IMR-90 (cell line): ENCODE data around the gene TIMM50. TPM values are rescaled to one million over a fixed set of nuclear protein-coding genes. Genes with fewer than 3 reads are reported as not detected.
A peak's percentile ranks its signal among the peaks of the same experiment; 100 is the strongest.

ENCODE experiments used
- ATAC-seq: fragments of 200-7000 bp; cut with Tn5 transposase; 2 replicates; pipeline ENCODE4 v1.9.1; 2020; ENCODE audit warnings: low read depth, mild to moderate bottlenecking, moderate library complexity
- BruUV-seq: library from RNA; stranded (reverse); fragments of 400-500 nt; replicated peaks from 2 replicates; lab custom pipeline; 2021; lab: Mats Ljungman, UMichigan
- CTCF ChIA-PET: fragments of 300-600 bp; formaldehyde crosslinking; extraction: SDS; loops from one replicate; lab custom pipeline; 2021; ENCODE audit warnings: antibody characterized with exemption; lab: Yijun Ruan, JAX
- POLR2A ChIA-PET: fragments of 300-600 bp; sonication (Branson Sonifier 250); formaldehyde crosslinking; loops from one replicate; lab custom pipeline; 2022; ENCODE audit warnings: antibody characterized with exemption; ENCODE audit not compliant: unreplicated experiment; lab: Charles Lee
- DNase-seq: peaks from one replicate; pipeline ENCODE4 v3.0.0; 2013
- H2AFZ ChIP-seq: replicated peaks from 2 replicates; pipeline ENCODE3; 2013; ENCODE audit warnings: low read length, mild to moderate bottlenecking; ENCODE audit not compliant: poor library complexity
- H2AK5ac ChIP-seq: 2 replicates; pipeline ENCODE4 v1.6.1; 2013; ENCODE audit warnings: low read depth, low read length, inconsistent platforms
- H2AK9ac ChIP-seq: replicated peaks from 2 replicates; pipeline ENCODE3; 2013; ENCODE audit warnings: mild to moderate bottlenecking, low read depth, low read length, moderate library complexity; ENCODE audit not compliant: poor library complexity
- H2BK120ac ChIP-seq: 2 replicates; pipeline ENCODE4 v1.6.1; 2013; ENCODE audit warnings: low read depth, low read length, inconsistent platforms
- H2BK15ac ChIP-seq: 3 replicates; pipeline ENCODE4 v1.6.1; 2013; ENCODE audit warnings: low read depth, low read length, inconsistent platforms
- H2BK20ac ChIP-seq: 2 replicates; pipeline ENCODE4 v1.6.1; 2013; ENCODE audit warnings: low read depth, mild to moderate bottlenecking, inconsistent platforms, low read length, moderate library complexity
- H2BK5ac ChIP-seq: 2 replicates; pipeline ENCODE4 v1.6.1; 2013; ENCODE audit warnings: mild to moderate bottlenecking, low read depth, low read length, inconsistent platforms; ENCODE audit not compliant: poor library complexity, severe bottlenecking
- H3K14ac ChIP-seq: replicated peaks from 2 replicates; pipeline ENCODE4 v1.6.1; 2013; ENCODE audit warnings: low read depth, low read length, inconsistent platforms
- H3K18ac ChIP-seq: 2 replicates; pipeline ENCODE4 v1.6.1; 2013; ENCODE audit warnings: low read depth, low read length, control low read depth
- H3K23ac ChIP-seq: 2 replicates; pipeline ENCODE4 v1.6.1; 2013; ENCODE audit warnings: low read depth, low read length, inconsistent platforms
- H3K27ac ChIP-seq: 2 replicates; pipeline ENCODE4 v1.5.1; 2013; ENCODE audit warnings: mild to moderate bottlenecking, control low read depth, low read length; ENCODE audit not compliant: insufficient read depth
- H3K27me3 ChIP-seq: 2 replicates; pipeline ENCODE4 v1.6.1; 2013; ENCODE audit warnings: low read length; ENCODE audit not compliant: control insufficient read depth, insufficient read depth
- H3K36me3 ChIP-seq: 2 replicates; pipeline ENCODE4 v1.6.1; 2013; ENCODE audit warnings: low read length, mixed read lengths; ENCODE audit not compliant: control insufficient read depth, insufficient read depth
- H3K4ac ChIP-seq: 2 replicates; pipeline ENCODE4 v1.6.1; 2013; ENCODE audit warnings: low read depth, low read length, inconsistent platforms
- H3K4me1 ChIP-seq: 2 replicates; pipeline ENCODE4 v1.6.1; 2013; ENCODE audit warnings: low read length, mixed read lengths; ENCODE audit not compliant: control insufficient read depth, insufficient read depth
- H3K4me2 ChIP-seq: 2 replicates; pipeline ENCODE4 v1.6.1; 2013; ENCODE audit warnings: low read depth, mild to moderate bottlenecking, control low read depth, low read length, moderate library complexity
- H3K4me3 ChIP-seq: 2 replicates; pipeline ENCODE4 v1.5.1; 2013; ENCODE audit warnings: low read depth, mild to moderate bottlenecking, control low read depth, low read length, moderate library complexity; ENCODE audit not compliant: insufficient read depth
- H3K56ac ChIP-seq: 2 replicates; pipeline ENCODE4 v1.6.1; 2013; ENCODE audit warnings: low read length, inconsistent platforms; ENCODE audit not compliant: insufficient read depth; ENCODE audit errors: extremely low read depth
- H3K79me1 ChIP-seq, 2 experiments: 2 replicates each; pipeline ENCODE4 v1.6.1; 2013; ENCODE audit warnings: low read length in 2 of 2, inconsistent platforms in 1 of 2, low read depth in 1 of 2
- H3K9ac ChIP-seq: 2 replicates; pipeline ENCODE4 v1.6.1; 2013; ENCODE audit warnings: low read depth, low read length, control low read depth
- H3K9me1 ChIP-seq: 2 replicates; pipeline ENCODE4 v1.6.1; 2013; ENCODE audit warnings: low read length, inconsistent platforms; ENCODE audit not compliant: insufficient read depth
- H3K9me3 ChIP-seq: 2 replicates; pipeline ENCODE4 v1.6.1; 2013; ENCODE audit warnings: low read length; ENCODE audit not compliant: control insufficient read depth, insufficient read depth
- H4K20me1 ChIP-seq: 2 replicates; pipeline ENCODE4 v1.6.1; 2013; ENCODE audit warnings: low read length, inconsistent platforms; ENCODE audit not compliant: insufficient read depth
- H4K5ac ChIP-seq: 2 replicates; pipeline ENCODE4 v1.6.1; 2013; ENCODE audit warnings: mild to moderate bottlenecking, low read depth, low read length, control low read depth
- H4K8ac ChIP-seq, 2 experiments: 2 replicates each; pipeline ENCODE4 v1.6.1; 2013; ENCODE audit warnings: low read depth in 2 of 2, low read length in 2 of 2, control low read depth in 1 of 2, inconsistent platforms in 1 of 2
- H4K91ac ChIP-seq: 2 replicates; pipeline ENCODE4 v1.6.1; 2013; ENCODE audit warnings: low read depth, low read length, inconsistent platforms; ENCODE audit not compliant: insufficient read depth
- BHLHE40 ChIP-seq: fragments of 150-350 bp; IDR thresholded peaks from 2 replicates; pipeline ENCODE4 v1.6.1; 2016; ENCODE audit warnings: mild to moderate bottlenecking, low read depth, low read length
- MAFK ChIP-seq: IDR thresholded peaks from 2 replicates; pipeline ENCODE4 v1.6.1; 2012; ENCODE audit warnings: low read depth, low read length, improper control_type of control experiment
- MAZ ChIP-seq: IDR thresholded peaks from 2 replicates; pipeline ENCODE4 v1.6.1; 2012; ENCODE audit warnings: low read depth, mild to moderate bottlenecking, low read length, improper control_type of control experiment, moderate library complexity, borderline replicate concordance
- RAD21 ChIP-seq: IDR thresholded peaks from 2 replicates; pipeline ENCODE4 v1.6.1; 2012; ENCODE audit warnings: low read length, improper control_type of control experiment
- SMC3 ChIP-seq: fragments of 150-350 bp; IDR thresholded peaks from 2 replicates; pipeline ENCODE4 v1.6.1; 2016; ENCODE audit warnings: low read depth, mild to moderate bottlenecking, antibody characterized with exemption, low read length, moderate library complexity
- WGBS, 2 experiments: methylation state at CpG; one replicate each; pipeline versions ENCODE4 v1.1.5 to v1.1.7; 2013; ENCODE audit warnings: missing lambda C conversion rate in 2 of 2; ENCODE audit not compliant: insufficient read length in 1 of 2; ENCODE audit errors: extremely low coverage in 2 of 2; 5-methylcytosine and 5-hydroxymethylcytosine counted together
- dilution Hi-C: fragments of 300-500 bp; cut with HindIII; formaldehyde crosslinking; loops from one replicate; pipeline ENCODE4 v1.14.3; 2018; ENCODE audit warnings: low sequenced_read_pairs; ENCODE audit not compliant: unreplicated experiment
- in situ Hi-C: fragments of 300-500 bp; cut with MboI; formaldehyde crosslinking; loops from 3 replicates; pipeline ENCODE4 v1.14.3; 2019; ENCODE audit warnings: low sequenced_read_pairs, inconsistent platforms, mixed read lengths
- intact Hi-C: fragments of 100-400 bp; cut with micrococcal nuclease; formaldehyde crosslinking; loops from 2 replicates; pipeline ENCODE4 v1.10.0; 2022
- polyA plus RNA-seq, 3 experiments: library from polyadenylated mRNA; depleted of rRNA; stranded (reverse); fragments of >200 nt; gene quantifications; 2 replicates each; pipeline ENCODE4 v1.2.3, GENCODE V29; 2012; ENCODE audit warnings: low replicate concordance in 1 of 3
- total RNA-seq: library from RNA; depleted of rRNA; stranded (reverse); fragments of >200 nt; gene quantifications from 2 replicates; pipeline ENCODE4 v1.2.3, GENCODE V29; 2012
- TF ChIP-seq, protein P1 (sequence below): fragments of 150-350 bp; IDR thresholded peaks from 2 replicates; pipeline ENCODE4 v1.6.1; 2017; ENCODE audit warnings: mild to moderate bottlenecking, antibody characterized with exemption, low read length, low read depth

Gene TIMM50
- total and polyA plus RNA-seq, 2 of the 4 experiments (the other 2 are of a cell fraction), result 52.0 to 76.8 TPM

DNA sequence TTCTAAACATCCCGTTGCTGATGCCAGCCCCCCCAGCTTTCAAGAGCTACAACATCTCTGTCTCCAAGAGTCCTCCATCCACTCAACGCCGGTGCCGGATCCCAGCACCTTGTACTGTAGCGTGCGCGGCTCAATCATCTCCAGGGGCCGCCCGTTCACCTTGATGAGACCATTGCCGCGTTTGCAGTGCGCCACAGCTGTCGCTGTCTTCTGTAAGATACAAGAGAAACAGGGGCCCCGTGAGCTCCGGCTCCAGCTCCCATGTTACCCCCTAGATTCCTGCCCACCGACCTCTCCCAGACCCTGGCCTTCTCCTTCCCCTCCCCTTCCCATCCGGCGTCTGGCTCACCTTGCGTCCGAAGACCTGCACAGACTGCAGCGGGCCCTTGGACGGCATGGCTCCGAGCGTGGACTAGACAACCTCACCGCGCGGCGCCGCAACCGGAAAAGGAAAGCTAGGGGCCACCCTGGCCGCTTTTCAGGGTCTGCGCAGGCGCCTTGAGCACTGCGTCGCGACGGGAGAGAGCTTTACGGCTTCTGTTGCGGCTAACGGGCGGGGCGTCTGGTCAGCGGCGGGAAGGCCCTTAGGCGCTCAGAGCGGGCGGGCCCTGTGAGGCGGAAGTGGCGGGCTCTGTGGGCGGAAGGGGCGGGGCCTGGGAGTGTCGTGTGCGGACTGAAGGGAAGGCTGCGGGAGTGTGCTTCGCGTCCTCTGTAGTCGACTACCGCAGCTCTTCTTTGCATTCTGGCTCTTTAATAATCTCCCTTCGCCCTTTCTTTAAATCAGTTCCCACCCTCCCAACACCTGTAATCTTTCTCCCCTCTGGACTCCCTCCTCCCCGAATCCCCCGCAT, 44.9 kb upstream of the TIMM50 start, which contains the start of gene RPS16 (continued):
- TF ChIP-seq BHLHE40 (peak; percentile 26; the same call in 1 of the 2 replicates), RAD21 (no peak), SMC3 (no peak), MAFK (no peak)

DNA sequence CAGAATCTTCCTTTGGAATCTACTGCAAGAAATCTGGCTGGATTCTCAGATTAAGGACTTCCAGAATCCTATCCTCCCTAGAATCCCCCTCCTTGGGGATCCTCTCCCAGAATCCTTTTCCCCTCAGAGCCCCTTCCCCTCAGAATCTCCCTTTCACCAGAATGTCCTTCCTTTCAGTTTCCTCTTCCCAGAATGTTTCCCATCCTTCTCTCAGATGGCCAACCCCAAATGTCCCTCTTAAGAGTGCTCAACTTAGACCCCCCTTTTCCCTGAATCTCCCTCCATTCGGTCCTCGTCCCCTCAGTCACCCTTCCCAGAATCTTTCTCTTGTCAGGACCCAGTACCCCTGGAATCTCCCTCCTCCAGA, 44.3 kb upstream of the TIMM50 start:
- H2AFZ ChIP-seq, result peak overlapping the region; percentile 84
- peak overlapping the region; percentile 53 for H4K5ac ChIP-seq
- peak overlapping the region; percentile 80 for H3K23ac ChIP-seq
- H3K79me1 ChIP-seq, result peaks cover 22 to 39% of the 10 kb centered on the region in 2 experiments
- H3K14ac ChIP-seq, result peak overlapping the region; percentile 78
- peak overlapping the region; percentile 65 for H3K4ac ChIP-seq
- H3K9me1 ChIP-seq, result no peaks in the 10 kb centered on the region; the same call in 1 of the 2 replicates
- DNase-seq (no peak), ATAC-seq (no peak)
- CTCF ChIA-PET, result interaction anchor here (1.0 kb wide), 1 partner anchor 25 kb away, joined by 3 read pairs; no protein-coding TSS in a partner anchor
- H3K4me2 ChIP-seq, result peak overlapping the region; percentile 67
- H4K20me1 ChIP-seq, result peaks cover 33% of the 10 kb centered on the region
- dilution Hi-C loops (no loop called here), intact Hi-C loops (no loop called here), in situ Hi-C loops (loop anchor here (25.0 kb wide), 1 partner anchor 401 kb away; the partner anchor contains the start of genes DYRK1B and FBL)
- peaks cover 3% of the 10 kb centered on the region; the same call in 1 of the 2 replicates for H3K4me1 ChIP-seq
- H3K56ac ChIP-seq, result peak overlapping the region; percentile 88
- peak overlapping the region; percentile 35 for H2BK5ac ChIP-seq
- POLR2A ChIA-PET, result interaction anchor here (0.5 to 0.9 kb wide), 11 partner anchors 8 to 960 kb away, joined by 3 to 22 read pairs (median 4); partner anchors contain the start of genes EID2B, MED29, PAF1 and SAMD4B
- TF ChIP-seq, protein P1, sequence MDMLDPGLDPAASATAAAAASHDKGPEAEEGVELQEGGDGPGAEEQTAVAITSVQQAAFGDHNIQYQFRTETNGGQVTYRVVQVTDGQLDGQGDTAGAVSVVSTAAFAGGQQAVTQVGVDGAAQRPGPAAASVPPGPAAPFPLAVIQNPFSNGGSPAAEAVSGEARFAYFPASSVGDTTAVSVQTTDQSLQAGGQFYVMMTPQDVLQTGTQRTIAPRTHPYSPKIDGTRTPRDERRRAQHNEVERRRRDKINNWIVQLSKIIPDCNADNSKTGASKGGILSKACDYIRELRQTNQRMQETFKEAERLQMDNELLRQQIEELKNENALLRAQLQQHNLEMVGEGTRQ, result no peak
- TF ChIP-seq MAZ, result no peak
- no peak overlapping the region for H2BK20ac ChIP-seq
- peak overlapping the region; percentile 33 for H2AK5ac ChIP-seq
- H4K91ac ChIP-seq, result peak overlapping the region; percentile 82
- no peaks in the 10 kb centered on the region for H3K27me3 ChIP-seq
- WGBS, 2 experiments, result 0% methylated on average over 2 of the region's 2 CpGs; no CpG with 5 or more reads in 1 of the 2 experiments
- peak overlapping the region; percentile 67 for H3K27ac ChIP-seq
- no peak overlapping the region for H2BK120ac ChIP-seq
- peak overlapping the region; percentile 87 for H2AK9ac ChIP-seq
- H3K4me3 ChIP-seq, result peak overlapping the region; percentile 48
- H4K8ac ChIP-seq, result peak overlapping the region; percentile 91 to 98
- no peak overlapping the region for H2BK15ac ChIP-seq
- H3K9me3 ChIP-seq, result no peaks in the 10 kb centered on the region
- peaks cover 23% of the 10 kb centered on the region for H3K36me3 ChIP-seq
- H3K9ac ChIP-seq, result peak overlapping the region; percentile 91
- peak overlapping the region; percentile 33 for H3K18ac ChIP-seq
- TSS peak; percentile 96 for BruUV-seq
